ENCODE data around the gene ZNF536.

The ZNF536 gene

GRCh38 chr19:30333291-30334065 is 38.7 kb upstream of the ZNF536 start:
- H3K27me3 ChIP-seq (ENCODE audit: control insufficient read depth, insufficient read depth, low read length), result no peaks in the 10 kb centered on the region; the same call in 1 of the 2 replicates
- H3K36me3 ChIP-seq (ENCODE audit: control insufficient read depth, insufficient read depth, low read length), result no peaks in the 10 kb centered on the region
- H3K4me1 ChIP-seq (ENCODE audit: control insufficient read depth, insufficient read depth, low read length), result no peaks in the 10 kb centered on the region
- H3K27ac ChIP-seq (ENCODE audit: low read depth, low read length), result no peak overlapping the region
- no peak overlapping the region for H3K4me3 ChIP-seq (ENCODE audit: low read depth, low read length)
- H3K9ac ChIP-seq (ENCODE audit: low read length), result no peak overlapping the region
- no peaks in the 10 kb centered on the region for H3K9me3 ChIP-seq (ENCODE audit: control insufficient read depth, insufficient read depth, low read depth, low read length)

DNA sequence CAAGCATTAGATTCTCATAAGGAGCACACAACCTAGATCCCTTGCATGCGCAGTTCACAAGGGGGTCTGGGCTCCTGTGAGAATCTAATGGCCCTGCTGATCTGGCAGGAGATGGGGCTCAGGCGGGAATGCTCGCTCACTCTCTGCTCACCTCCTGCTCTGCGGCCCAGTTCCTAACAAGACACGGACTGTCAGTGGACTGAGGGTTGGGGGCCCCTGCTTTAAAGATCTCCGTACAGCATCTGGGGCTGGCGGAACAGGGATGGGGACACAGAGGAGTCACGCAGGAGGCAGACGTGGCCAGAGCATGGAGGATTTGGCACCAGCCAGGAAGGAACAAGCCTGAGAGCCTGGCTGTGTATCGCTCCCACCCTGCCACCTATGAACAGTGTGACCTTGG is 37.3 kb upstream of the ZNF536 start:
- no peak overlapping the region for H3K4me3 ChIP-seq (ENCODE audit: low read depth, low read length)
- no peaks in the 10 kb centered on the region for H3K9me3 ChIP-seq (ENCODE audit: control insufficient read depth, insufficient read depth, low read depth, low read length)
- no peaks in the 10 kb centered on the region; the same call in 1 of the 2 replicates for H3K27me3 ChIP-seq (ENCODE audit: control insufficient read depth, insufficient read depth, low read length)
- no peak overlapping the region for H3K9ac ChIP-seq (ENCODE audit: low read length)
- no peaks in the 10 kb centered on the region for H3K36me3 ChIP-seq (ENCODE audit: control insufficient read depth, insufficient read depth, low read length)
- no peak overlapping the region for H3K27ac ChIP-seq (ENCODE audit: low read depth, low read length)
- H3K4me1 ChIP-seq (ENCODE audit: control insufficient read depth, insufficient read depth, low read length), result no peaks in the 10 kb centered on the region

GRCh38 chr19:30335306-30335886 is 36.8 kb upstream of the ZNF536 start:
- Histone ChIP-seq H3K27me3 (ENCODE audit: control insufficient read depth, insufficient read depth, low read length) (no peaks in the 10 kb centered on the region; the same call in 1 of the 2 replicates), H3K4me1 (ENCODE audit: control insufficient read depth, insufficient read depth, low read length) (no peaks in the 10 kb centered on the region), H3K36me3 (ENCODE audit: control insufficient read depth, insufficient read depth, low read length) (no peaks in the 10 kb centered on the region), H3K9me3 (ENCODE audit: control insufficient read depth, insufficient read depth, low read depth, low read length) (no peaks in the 10 kb centered on the region), H3K27ac (ENCODE audit: low read depth, low read length) (no peak overlapping the region), H3K4me3 (ENCODE audit: low read depth, low read length) (no peak overlapping the region), H3K9ac (ENCODE audit: low read length) (no peak overlapping the region)

DNA sequence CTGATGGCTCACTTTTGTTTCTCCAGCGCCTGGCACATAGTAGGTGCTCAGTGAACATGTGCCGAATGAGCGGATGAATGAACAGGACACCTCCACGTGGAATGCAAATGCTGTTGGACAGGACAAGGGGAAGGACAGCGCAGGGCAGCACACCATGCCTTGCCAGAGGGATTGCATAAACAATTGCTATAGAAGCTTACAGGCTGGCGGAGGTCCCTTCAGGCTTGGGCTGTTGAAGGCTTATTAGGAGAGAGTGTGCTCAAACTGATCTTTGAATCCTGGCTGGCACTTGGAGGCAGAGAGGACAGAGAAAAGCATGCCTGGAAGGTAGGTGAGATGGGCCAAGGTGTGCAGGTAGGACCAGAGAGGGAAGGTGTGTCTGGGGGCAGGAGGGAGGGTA is 35.9 kb upstream of the ZNF536 start:
- no peaks in the 10 kb centered on the region for H3K4me1 ChIP-seq (ENCODE audit: control insufficient read depth, insufficient read depth, low read length)
- no peak overlapping the region for H3K4me3 ChIP-seq (ENCODE audit: low read depth, low read length)
- H3K27ac ChIP-seq (ENCODE audit: low read depth, low read length), result no peak overlapping the region
- no peaks in the 10 kb centered on the region for H3K9me3 ChIP-seq (ENCODE audit: control insufficient read depth, insufficient read depth, low read depth, low read length)
- H3K36me3 ChIP-seq (ENCODE audit: control insufficient read depth, insufficient read depth, low read length), result no peaks in the 10 kb centered on the region
- H3K9ac ChIP-seq (ENCODE audit: low read length), result no peak overlapping the region
- H3K27me3 ChIP-seq (ENCODE audit: control insufficient read depth, insufficient read depth, low read length), result no peaks in the 10 kb centered on the region; the same call in 1 of the 2 replicates

GRCh38 chr19:30338041-30338456 is 34.1 kb upstream of the ZNF536 start:
- Histone ChIP-seq H3K9me3 (ENCODE audit: control insufficient read depth, insufficient read depth, low read depth, low read length) (no peaks in the 10 kb centered on the region), H3K4me1 (ENCODE audit: control insufficient read depth, insufficient read depth, low read length) (no peaks in the 10 kb centered on the region), H3K36me3 (ENCODE audit: control insufficient read depth, insufficient read depth, low read length) (no peaks in the 10 kb centered on the region), H3K9ac (ENCODE audit: low read length) (no peak overlapping the region), H3K4me3 (ENCODE audit: low read depth, low read length) (no peak overlapping the region), H3K27ac (ENCODE audit: low read depth, low read length) (no peak overlapping the region), H3K27me3 (ENCODE audit: control insufficient read depth, insufficient read depth, low read length) (no peaks in the 10 kb centered on the region; the same call in 1 of the 2 replicates)

DNA sequence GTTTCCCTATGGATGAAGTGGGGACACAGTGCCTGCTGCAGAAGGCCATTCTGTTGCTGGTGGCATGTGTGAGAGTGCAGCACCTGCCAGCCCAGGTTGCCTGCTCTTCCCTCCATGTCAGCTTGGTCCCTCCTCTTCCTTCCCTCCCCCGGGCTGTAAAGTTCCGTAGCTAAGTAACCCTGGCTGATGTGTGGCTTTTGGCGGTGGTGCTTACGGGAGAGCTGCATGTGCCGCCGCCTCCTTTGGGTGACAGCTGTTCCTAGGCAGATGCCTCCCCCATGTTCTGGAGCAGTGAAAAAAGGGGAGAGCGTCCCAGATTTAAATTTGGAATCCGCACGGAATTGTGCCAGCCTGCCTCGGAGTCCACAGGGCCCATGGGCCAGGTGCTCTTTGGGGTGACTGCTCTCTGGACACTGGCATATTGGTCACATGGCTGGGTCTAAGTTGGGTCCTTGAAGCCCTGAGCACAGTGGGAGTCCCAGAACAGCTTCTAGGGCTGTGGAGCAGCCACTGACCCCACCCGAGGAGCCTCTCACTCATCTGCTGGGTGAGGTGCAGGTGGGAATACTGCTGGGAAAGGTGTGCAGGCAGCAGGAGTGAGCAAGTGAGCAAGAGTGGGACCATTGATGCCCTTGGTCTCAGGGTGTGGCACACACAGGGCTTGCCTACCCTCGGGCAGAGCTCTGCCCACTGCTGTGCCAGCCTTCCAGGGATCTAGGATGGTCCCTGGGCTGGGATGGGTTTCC is 33.1 kb upstream of the ZNF536 start:
- no peak overlapping the region for H3K4me3 ChIP-seq (ENCODE audit: low read depth, low read length)

GRCh38 chr19:30339624-30340525 is 32.3 kb upstream of the ZNF536 start:
- Histone ChIP-seq H3K27ac (ENCODE audit: low read depth, low read length) (no peak overlapping the region), H3K4me1 (ENCODE audit: control insufficient read depth, insufficient read depth, low read length) (no peaks in the 10 kb centered on the region), H3K9ac (ENCODE audit: low read length) (no peak overlapping the region), H3K27me3 (ENCODE audit: control insufficient read depth, insufficient read depth, low read length) (no peaks in the 10 kb centered on the region; the same call in 1 of the 2 replicates), H3K9me3 (ENCODE audit: control insufficient read depth, insufficient read depth, low read depth, low read length) (no peaks in the 10 kb centered on the region), H3K36me3 (ENCODE audit: control insufficient read depth, insufficient read depth, low read length) (no peaks in the 10 kb centered on the region), H3K4me3 (ENCODE audit: low read depth, low read length) (no peak overlapping the region)

More for the DNA sequence above, 33.1 kb upstream of the ZNF536 start:
- Histone ChIP-seq H3K4me1 (ENCODE audit: control insufficient read depth, insufficient read depth, low read length) (no peaks in the 10 kb centered on the region), H3K27ac (ENCODE audit: low read depth, low read length) (no peak overlapping the region), H3K9ac (ENCODE audit: low read length) (no peak overlapping the region), H3K27me3 (ENCODE audit: control insufficient read depth, insufficient read depth, low read length) (no peaks in the 10 kb centered on the region; the same call in 1 of the 2 replicates), H3K36me3 (ENCODE audit: control insufficient read depth, insufficient read depth, low read length) (no peaks in the 10 kb centered on the region), H3K9me3 (ENCODE audit: control insufficient read depth, insufficient read depth, low read depth, low read length) (no peaks in the 10 kb centered on the region)

DNA sequence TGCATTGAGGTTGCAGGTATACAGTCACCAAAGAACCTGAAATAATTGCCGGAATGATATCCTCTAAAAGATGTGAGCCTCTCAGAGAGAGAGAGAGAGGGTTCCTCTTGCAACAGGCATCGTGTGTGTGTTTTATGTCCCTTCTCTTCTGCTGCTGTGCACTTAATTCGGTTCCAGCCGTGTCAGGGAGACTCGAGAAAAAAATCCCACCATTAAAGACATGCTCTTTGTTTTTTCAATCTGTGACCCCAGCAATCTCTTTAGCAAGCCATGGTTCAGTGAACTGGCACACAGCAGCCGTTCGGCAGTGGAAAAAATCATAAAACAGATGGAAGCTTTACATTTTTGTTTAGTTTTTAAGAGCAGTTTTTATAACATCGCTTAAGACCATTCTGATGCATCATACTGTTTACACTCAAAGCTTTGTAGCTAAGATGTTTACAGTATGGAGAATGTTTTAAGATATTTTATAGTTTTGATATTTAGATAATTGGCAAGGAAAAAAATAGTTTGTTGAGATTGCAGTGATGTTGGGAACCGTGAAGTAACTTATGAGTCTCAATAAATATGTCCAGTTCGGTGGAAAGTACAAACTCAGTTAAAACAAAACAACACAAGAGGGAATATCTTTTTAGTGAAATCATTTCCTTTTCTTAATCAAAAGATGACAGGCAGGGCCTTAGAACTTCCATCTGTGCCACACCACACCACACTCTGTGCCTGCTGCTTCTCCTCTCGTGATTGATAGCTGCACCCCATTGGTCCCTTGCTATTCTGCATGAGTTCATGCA is 31.2 kb upstream of the ZNF536 start:
- H3K27ac ChIP-seq (ENCODE audit: low read depth, low read length), result no peak overlapping the region
- no peak overlapping the region for H3K4me3 ChIP-seq (ENCODE audit: low read depth, low read length)
- H3K9me3 ChIP-seq (ENCODE audit: control insufficient read depth, insufficient read depth, low read depth, low read length), result no peaks in the 10 kb centered on the region
- H3K36me3 ChIP-seq (ENCODE audit: control insufficient read depth, insufficient read depth, low read length), result no peaks in the 10 kb centered on the region
- H3K9ac ChIP-seq (ENCODE audit: low read length), result no peak overlapping the region
- H3K4me1 ChIP-seq (ENCODE audit: control insufficient read depth, insufficient read depth, low read length), result no peaks in the 10 kb centered on the region
- no peaks in the 10 kb centered on the region for H3K27me3 ChIP-seq (ENCODE audit: control insufficient read depth, insufficient read depth, low read length)

GRCh38 chr19:30341611-30342201 is 30.5 kb upstream of the ZNF536 start:
- no peak overlapping the region for H3K4me3 ChIP-seq (ENCODE audit: low read depth, low read length)
- H3K36me3 ChIP-seq (ENCODE audit: control insufficient read depth, insufficient read depth, low read length), result no peaks in the 10 kb centered on the region
- no peaks in the 10 kb centered on the region for H3K4me1 ChIP-seq (ENCODE audit: control insufficient read depth, insufficient read depth, low read length)
- no peaks in the 10 kb centered on the region for H3K9me3 ChIP-seq (ENCODE audit: control insufficient read depth, insufficient read depth, low read depth, low read length)
- no peak overlapping the region for H3K9ac ChIP-seq (ENCODE audit: low read length)
- no peaks in the 10 kb centered on the region for H3K27me3 ChIP-seq (ENCODE audit: control insufficient read depth, insufficient read depth, low read length)
- H3K27ac ChIP-seq (ENCODE audit: low read depth, low read length), result no peak overlapping the region

- Histone ChIP-seq H3K27ac (ENCODE audit: low read depth, low read length) (no peak overlapping the region), H3K4me1 (ENCODE audit: control insufficient read depth, insufficient read depth, low read length) (no peaks in the 10 kb centered on the region), H3K36me3 (ENCODE audit: control insufficient read depth, insufficient read depth, low read length) (no peaks in the 10 kb centered on the region), H3K27me3 (ENCODE audit: control insufficient read depth, insufficient read depth, low read length) (no peaks in the 10 kb centered on the region), H3K4me3 (ENCODE audit: low read depth, low read length) (no peak overlapping the region), H3K9me3 (ENCODE audit: control insufficient read depth, insufficient read depth, low read depth, low read length) (no peaks in the 10 kb centered on the region), H3K9ac (ENCODE audit: low read length) (no peak overlapping the region)
Observed at GRCh38 chr19:30342901-30343300, 29.3 kb upstream of the ZNF536 start.
